Measurements from ENCODE around the gene ITGA8. TPM values are rescaled to one million over a fixed set of nuclear protein-coding genes. Genes with fewer than 3 reads are reported as not detected.

ITGA8 gene
- total and polyA plus RNA-seq, 2 of the 13 experiments (the other 11 are each of a cell fraction or from before 2014, with no cell fraction given) = not detected

- Histone ChIP-seq H3K4me3 (replicated peaks in 1 of 3; ENCODE audit: insufficient read depth in 1 of 3, low read depth in 2 of 3, low read length in 3 of 3) (no peak overlapping the region), H4K20me1 (ENCODE audit: insufficient read depth, low read length) (no peaks in the 10 kb centered on the region), H3K27ac (ENCODE audit: extremely low read length, insufficient read depth, low read length) (no peak overlapping the region), H3K4me1 (ENCODE audit: insufficient read depth, low read length) (no peaks in the 10 kb centered on the region), H3K36me3 (replicated peaks in 1 of 2; ENCODE audit: control insufficient read depth in 1 of 2, insufficient read depth in 2 of 2, low read length in 2 of 2) (no peaks in the 10 kb centered on the region), H3K9me3 (ENCODE audit: low read length) (no peaks in the 10 kb centered on the region), H2AFZ (ENCODE audit: low read length) (no peak overlapping the region), H3K79me2 (ENCODE audit: insufficient read depth, low read length) (no peaks in the 10 kb centered on the region), H3K27me3 (ENCODE audit: control insufficient read depth in 1 of 2, insufficient read depth in 2 of 2, low read length in 2 of 2) (peaks cover 2 to 27% of the 10 kb centered on the region in 2 experiments; a peak in 3 of 5 replicates), H3K9ac (ENCODE audit: insufficient read depth, low read depth, low read length) (no peak overlapping the region), H3K4me2 (ENCODE audit: low read depth, low read length) (no peak overlapping the region)
- peak; percentile 83 for ATAC-seq
- BruUV-seq (replicated peaks) = no TSS peak
- DNase-seq (ENCODE audit: low spot score) = peak; percentile 39
- ChIA-PET POLR2A (no interaction called here), CTCF (ENCODE audit: low intra/inter-chr PET ratio, low total read pairs) (interaction anchor here (1.3 to 2.0 kb wide), 3 partner anchors 264 to 297 kb away, joined by 4 to 17 read pairs (median 14); no protein-coding TSS in a partner anchor)
- in situ Hi-C loops (cut with HindIII; ENCODE audit: extremely low pct_ligation_motif_present, low pct_unique_long_range_greater_than_20kb) (loop anchor here (5.0 kb wide), 1 partner anchor 293 kb away; no protein-coding TSS in a partner anchor), intact Hi-C loops (cut with micrococcal nuclease; ENCODE audit: unreplicated experiment) (loop anchor here (1.0 to 5.0 kb wide), 3 partner anchors 138 to 297 kb away; no protein-coding TSS in a partner anchor)
- WGBS (ENCODE audit: low lambda C conversion rate) = 0% methylated on average over 2 of the region's 2 CpGs
- peak; percentile 26 for FAIRE-seq
- TF ChIP-seq ZNF34 (CRISPR knock-in tag; IDR thresholded peaks at IDR 0.05; ENCODE audit: borderline replicate concordance) (no peak), KAT8 (CRISPR knock-in tag; IDR thresholded peaks at IDR 0.05) (no peak), ZNF441 (CRISPR knock-in tag; IDR thresholded peaks at IDR 0.05; ENCODE audit: borderline replicate concordance) (no peak), SRSF4 (IDR thresholded peaks at IDR 0.05; ENCODE audit: low read depth, low read length, poor library complexity, severe bottlenecking) (no peak), THAP8 (CRISPR knock-in tag; IDR thresholded peaks at IDR 0.05; ENCODE audit: borderline replicate concordance) (no peak), ZNF883 (CRISPR knock-in tag; IDR thresholded peaks at IDR 0.05; ENCODE audit: not compliant biosample characterization) (no peak), STAG1 (CRISPR knock-in tag; IDR thresholded peaks at IDR 0.05) (peak; percentile 64), SMC3 (IDR thresholded peaks at IDR 0.05; ENCODE audit: low read length) (peak; percentile 67), GPBP1L1 (CRISPR knock-in tag; IDR thresholded peaks at IDR 0.05) (no peak), POLR2AphosphoS2 (IDR thresholded peaks at IDR 0.05; ENCODE audit: low read depth, low read length) (no peak), ZNF737 (CRISPR knock-in tag; IDR thresholded peaks at IDR 0.05; ENCODE audit: borderline replicate concordance) (no peak), ZNF263 (CRISPR knock-in tag; IDR thresholded peaks at IDR 0.05) (no peak), PRDM15 (CRISPR knock-in tag; IDR thresholded peaks at IDR 0.05) (no peak), CTCF (CRISPR knock-in tag; IDR thresholded peaks at IDR 0.05) (peak; percentile 63), CBX5 (CRISPR knock-in tag; IDR thresholded peaks at IDR 0.05; ENCODE audit: borderline replicate concordance) (no peak), ELF4 (CRISPR knock-in tag; IDR thresholded peaks at IDR 0.05; ENCODE audit: borderline replicate concordance) (no peak), ZNF501 (CRISPR knock-in tag; IDR thresholded peaks at IDR 0.05) (no peak), YY1 (IDR thresholded peaks at IDR 0.05; ENCODE audit: insufficient read depth, insufficient replicate concordance, low read depth, low read length) (no peak)
Measured at GRCh38 chr10:15725603-15726002, 5.9 kb upstream of the ITGA8 start.

Measured in HepG2 (cell line).